ENCODE data around the gene COTL1.

COTL1 gene

GRCh38 chr16:84535851-84536250 lies 82.0 kb downstream of the COTL1 start:
- no peaks in the 10 kb centered on the region for H3K9me3 Mint-ChIP-seq
- H3K4me3 Mint-ChIP-seq, result no peak overlapping the region
- TF ChIP-seq CTCF (IDR thresholded peaks at IDR 0.05; ENCODE audit: unreplicated experiment in 3 of 3), result no peak
- peak overlapping the region; percentile 78 to 92 (median 86) for H3K27ac Mint-ChIP-seq
- peaks cover 54% of the 10 kb centered on the region for H3K4me1 Mint-ChIP-seq
- H3K27me3 Mint-ChIP-seq (ENCODE audit: low read depth), result peaks cover 13% of the 10 kb centered on the region
- no peaks in the 10 kb centered on the region for H3K36me3 Mint-ChIP-seq (ENCODE audit: low read depth)

- Mint-ChIP-seq H3K27ac (peak overlapping the region; percentile 78 to 92 (median 86)), H3K4me1 (peaks cover 54% of the 10 kb centered on the region), H3K27me3 (ENCODE audit: low read depth) (peaks cover 13% of the 10 kb centered on the region), H3K36me3 (ENCODE audit: low read depth) (no peaks in the 10 kb centered on the region), H3K9me3 (no peaks in the 10 kb centered on the region), H3K4me3 (peak overlapping the region in 1 of 3 experiments; percentile 18)
- no peak for TF ChIP-seq CTCF (IDR thresholded peaks at IDR 0.05; ENCODE audit: unreplicated experiment in 3 of 3)
These were observed 82.5 kb downstream of the COTL1 start for GRCh38 chr16:84535408-84535807.

- TF ChIP-seq CTCF (IDR thresholded peaks at IDR 0.05; ENCODE audit: unreplicated experiment in 3 of 3), result no peak
- H3K36me3 Mint-ChIP-seq (ENCODE audit: low read depth), result no peaks in the 10 kb centered on the region
- H3K27ac Mint-ChIP-seq, result peak overlapping the region in 2 of 3 experiments; percentile 86 to 92
- H3K27me3 Mint-ChIP-seq (ENCODE audit: low read depth), result peaks cover 13% of the 10 kb centered on the region
- H3K4me3 Mint-ChIP-seq, result no peak overlapping the region
- peaks cover 53% of the 10 kb centered on the region for H3K4me1 Mint-ChIP-seq
- H3K9me3 Mint-ChIP-seq, result no peaks in the 10 kb centered on the region
These were observed 83.1 kb downstream of the COTL1 start for GRCh38 chr16:84534815-84535214.

GRCh38 chr16:84532855-84533486 lies 84.9 kb downstream of the COTL1 start:
- TF ChIP-seq CTCF (IDR thresholded peaks at IDR 0.05; ENCODE audit: unreplicated experiment in 3 of 3), result no peak
- peaks cover 10% of the 10 kb centered on the region for H3K27me3 Mint-ChIP-seq (ENCODE audit: low read depth)

GRCh38 chr16:84532291-84532724 lies 85.6 kb downstream of the COTL1 start:
- Mint-ChIP-seq H3K27ac (peak overlapping the region; percentile 89 to 98 (median 91)), H3K36me3 (ENCODE audit: low read depth) (peaks cover 3% of the 10 kb centered on the region), H3K9me3 (peaks cover 6% of the 10 kb centered on the region), H3K27me3 (ENCODE audit: low read depth) (peaks cover 10% of the 10 kb centered on the region), H3K4me1 (peaks cover 38% of the 10 kb centered on the region), H3K4me3 (peak overlapping the region in 1 of 3 experiments; percentile 3)
- no peak for TF ChIP-seq CTCF (IDR thresholded peaks at IDR 0.05; ENCODE audit: unreplicated experiment in 3 of 3)

More at GRCh38 chr16:84532855-84533486, 84.9 kb downstream of the COTL1 start:
- Mint-ChIP-seq H3K4me1 (peaks cover 40% of the 10 kb centered on the region), H3K4me3 (no peak overlapping the region), H3K27ac (peak overlapping the region; percentile 89 to 98 (median 91)), H3K36me3 (ENCODE audit: low read depth) (peaks cover 3% of the 10 kb centered on the region), H3K9me3 (peaks cover 6% of the 10 kb centered on the region)

- Mint-ChIP-seq H3K36me3 (ENCODE audit: low read depth) (peaks cover 3% of the 10 kb centered on the region), H3K27me3 (ENCODE audit: low read depth) (peaks cover 10% of the 10 kb centered on the region), H3K4me3 (peak overlapping the region in 1 of 3 experiments; percentile 12), H3K27ac (peak overlapping the region; percentile 89 to 98 (median 91)), H3K4me1 (peaks cover 42% of the 10 kb centered on the region), H3K9me3 (peaks cover 6% of the 10 kb centered on the region)
- no peak for TF ChIP-seq CTCF (IDR thresholded peaks at IDR 0.05; ENCODE audit: unreplicated experiment in 3 of 3)
These were observed 86.2 kb downstream of the COTL1 start for GRCh38 chr16:84531671-84532111.
